Body of pancreas (tissue), 4 donors: ENCODE measurements around the gene MLN. TPM values are rescaled to one million over a fixed set of nuclear protein-coding genes. Genes with fewer than 3 reads are reported as not detected.

Experiments
- ATAC-seq: fragments of 150-250 bp; one replicate; pipeline ENCODE4 v1.9.1; 2016
- DNase-seq, 4 donors: peaks; one replicate each; pipeline ENCODE4 v3.0.0-alpha.2; 2019
- H3K27ac ChIP-seq, 4 donors: fragments of 200-600 bp; sonication (generic); 1 replicate in 3 of 4; 2 replicates in 1 of 4; pipeline versions ENCODE4 v1.5.1 to v1.6.1; 2016 to 2019; ENCODE audit warnings: mild to moderate bottlenecking in 1 of 4, mixed read lengths in 1 of 4, moderate library complexity in 1 of 4
- H3K27me3 ChIP-seq, 2 donors: fragments of 200-600 bp; sonication (generic); one replicate each; pipeline ENCODE4 v1.6.0; 2016; ENCODE audit warnings: mild to moderate bottlenecking in 1 of 2
- H3K36me3 ChIP-seq, 2 donors: fragments of 200-600 bp; sonication (generic); replicated peaks in 1 of 2; 2 replicates each; pipeline ENCODE4 v1.5.1; 2016; ENCODE audit warnings: low read depth in 2 of 2; ENCODE audit not compliant: insufficient read depth in 1 of 2
- H3K4me1 ChIP-seq: fragments of 200-600 bp; sonication (generic); one replicate; pipeline ENCODE4 v1.6.0; 2016
- H3K4me3 ChIP-seq, 2 donors: fragments of 200-600 bp; sonication (generic); 1 replicate in 1 of 2; 2 replicates in 1 of 2; pipeline ENCODE4 v1.5.1; 2016 to 2019
- H3K9me3 ChIP-seq, 3 donors: fragments of 200-600 bp; sonication (generic); 1 replicate in 2 of 3; 2 replicates in 1 of 3; pipeline ENCODE4 v1.5.1; 2016
- CTCF ChIP-seq, 7 experiments: fragments of 450-650 bp in 4 of 7; fragments of 200-600 bp in 3 of 7; sonication (generic) in 3 of 7; IDR thresholded peaks; one replicate each; pipeline ENCODE4 v1.5.1; 2016 to 2019; ENCODE audit warnings: antibody characterized with exemption in 7 of 7
- POLR2A ChIP-seq, 3 donors: fragments of 450-650 bp; IDR thresholded peaks; one replicate each; pipeline ENCODE4 v1.6.1; 2016; ENCODE audit warnings: antibody characterized with exemption in 3 of 3, mild to moderate bottlenecking in 2 of 3
- WGBS, 2 donors: methylation state at CpG; one replicate each; pipeline ENCODE4 v1.1.5; 2017; 5-methylcytosine and 5-hydroxymethylcytosine counted together
- intact Hi-C: fragments of 100-400 bp; cut with DNase I; formaldehyde crosslinking; loops from one replicate; pipeline ENCODE4 v1.15.1; 2023
- total RNA-seq, 2 donors: library from RNA; depleted of rRNA; stranded (reverse); fragments of >200 nt; gene quantifications; one replicate each; pipeline ENCODE4 v1.1.0, GENCODE V29; 2016

Gene MLN
- total RNA-seq, 2 donors from 2014 or later = not detected

GRCh38 chr6:33850296-33850695 lies 46.5 kb upstream of the MLN start:
- Histone ChIP-seq H3K27ac (no peak overlapping the region), H3K9me3 (no peaks in the 10 kb centered on the region), H3K27me3 (no peaks in the 10 kb centered on the region), H3K4me3 (no peak overlapping the region), H3K36me3 (no peaks in the 10 kb centered on the region), H3K4me1 (peaks cover 9% of the 10 kb centered on the region)
- ATAC-seq = no peak
- WGBS, 2 donors = 61 to 67% methylated on average over 3 of the region's 3 CpGs
- no peak for DNase-seq
- no peak for TF ChIP-seq CTCF (IDR thresholded peaks at IDR 0.05)
- TF ChIP-seq POLR2A (IDR thresholded peaks at IDR 0.05) = no peak
- intact Hi-C loops = no loop called here

- 57 to 64% methylated on average over 5 to 9 of the region's 9 CpGs for WGBS, 2 donors
- no peak for DNase-seq
- TF ChIP-seq POLR2A (IDR thresholded peaks at IDR 0.05) = no peak
- no peak for TF ChIP-seq CTCF (IDR thresholded peaks at IDR 0.05)
These were observed 45.8 kb upstream of the MLN start for GRCh38 chr6:33849500-33850075.

GRCh38 chr6:33848484-33848883 lies 44.7 kb upstream of the MLN start:
- intact Hi-C loops = no loop called here
- no peak overlapping the region for H3K27ac ChIP-seq
- no peak for TF ChIP-seq CTCF (IDR thresholded peaks at IDR 0.05)
- TF ChIP-seq POLR2A (IDR thresholded peaks at IDR 0.05) = no peak
- no peak for ATAC-seq
- H3K9me3 ChIP-seq = no peaks in the 10 kb centered on the region
- WGBS, 2 donors = 59 to 65% methylated on average over 3 of the region's 3 CpGs
- no peaks in the 10 kb centered on the region for H3K36me3 ChIP-seq
- H3K4me3 ChIP-seq = no peak overlapping the region
- no peak for DNase-seq
- H3K27me3 ChIP-seq = no peaks in the 10 kb centered on the region
- H3K4me1 ChIP-seq = no peaks in the 10 kb centered on the region

More at GRCh38 chr6:33849500-33850075, 45.8 kb upstream of the MLN start:
- Histone ChIP-seq H3K4me3 (no peak overlapping the region), H3K27ac (no peak overlapping the region), H3K27me3 (no peaks in the 10 kb centered on the region), H3K4me1 (peaks cover 6% of the 10 kb centered on the region), H3K9me3 (no peaks in the 10 kb centered on the region), H3K36me3 (no peaks in the 10 kb centered on the region)
- no peak for ATAC-seq
- intact Hi-C loops = no loop called here

GRCh38 chr6:33847867-33848266 lies 44.1 kb upstream of the MLN start:
- WGBS, 2 donors = 50 to 64% methylated on average over 1 of the region's 1 CpG
- Histone ChIP-seq H3K9me3 (no peaks in the 10 kb centered on the region), H3K36me3 (no peaks in the 10 kb centered on the region), H3K27me3 (no peaks in the 10 kb centered on the region), H3K4me1 (no peaks in the 10 kb centered on the region), H3K27ac (no peak overlapping the region), H3K4me3 (no peak overlapping the region)
- DNase-seq (no peak), ATAC-seq (no peak)
- intact Hi-C loops = no loop called here
- TF ChIP-seq POLR2A (IDR thresholded peaks at IDR 0.05) (no peak), CTCF (IDR thresholded peaks at IDR 0.05) (no peak)

GRCh38 chr6:33847078-33847477 lies 43.3 kb upstream of the MLN start:
- WGBS, 2 donors = 82 to 83% methylated on average over 6 of the region's 6 CpGs
- TF ChIP-seq POLR2A (IDR thresholded peaks at IDR 0.05) (no peak), CTCF (IDR thresholded peaks at IDR 0.05) (no peak)
- no peak overlapping the region for H3K4me3 ChIP-seq
- H3K9me3 ChIP-seq = no peaks in the 10 kb centered on the region
- DNase-seq (no peak), ATAC-seq (no peak)
- H3K4me1 ChIP-seq = no peaks in the 10 kb centered on the region
- no peak overlapping the region for H3K27ac ChIP-seq
- no peaks in the 10 kb centered on the region for H3K36me3 ChIP-seq
- intact Hi-C loops = no loop called here
- no peaks in the 10 kb centered on the region for H3K27me3 ChIP-seq
